MM.1S (cell line): ENCODE results near the gene TSPAN9.

ENCODE experiments used
- EZH2 ChIP-seq: fragments of 300-600 bp; sonication (generic); optimal IDR thresholded peaks from 2 replicates; pipeline ENCODE3; 2017; ENCODE audit warnings: low read depth, mild to moderate bottlenecking, antibody characterized with exemption, low read length, mixed read lengths
- TF ChIP-seq, protein P1 (sequence below): fragments of 300-600 bp; sonication (generic); IDR thresholded peaks from 2 replicates; pipeline ENCODE4 v1.5.1; 2016; ENCODE audit warnings: antibody characterized with exemption, low read length, mixed read lengths

DNA sequence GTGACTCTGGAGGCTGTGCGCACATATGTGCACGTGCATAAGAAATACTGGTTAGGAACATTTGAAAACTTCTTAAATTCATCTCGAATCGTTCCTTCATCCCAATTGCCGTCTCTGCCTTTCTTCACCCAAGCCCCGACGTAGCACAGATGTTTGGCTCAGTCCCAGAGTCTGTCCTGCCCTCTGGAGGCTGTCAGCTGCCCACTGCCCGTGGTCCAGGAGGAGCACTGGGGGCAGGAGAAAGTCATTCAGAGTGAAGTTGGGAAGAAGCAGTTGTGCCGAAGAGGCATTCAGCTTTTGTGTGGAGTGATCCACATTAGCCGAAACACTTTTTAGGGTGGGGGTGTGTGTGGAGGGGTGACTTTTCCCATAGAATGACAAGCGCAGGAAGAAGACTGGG, 124.9 kb downstream of the TSPAN9 start:
- no peak for TF ChIP-seq EZH2
- TF ChIP-seq, protein P1, sequence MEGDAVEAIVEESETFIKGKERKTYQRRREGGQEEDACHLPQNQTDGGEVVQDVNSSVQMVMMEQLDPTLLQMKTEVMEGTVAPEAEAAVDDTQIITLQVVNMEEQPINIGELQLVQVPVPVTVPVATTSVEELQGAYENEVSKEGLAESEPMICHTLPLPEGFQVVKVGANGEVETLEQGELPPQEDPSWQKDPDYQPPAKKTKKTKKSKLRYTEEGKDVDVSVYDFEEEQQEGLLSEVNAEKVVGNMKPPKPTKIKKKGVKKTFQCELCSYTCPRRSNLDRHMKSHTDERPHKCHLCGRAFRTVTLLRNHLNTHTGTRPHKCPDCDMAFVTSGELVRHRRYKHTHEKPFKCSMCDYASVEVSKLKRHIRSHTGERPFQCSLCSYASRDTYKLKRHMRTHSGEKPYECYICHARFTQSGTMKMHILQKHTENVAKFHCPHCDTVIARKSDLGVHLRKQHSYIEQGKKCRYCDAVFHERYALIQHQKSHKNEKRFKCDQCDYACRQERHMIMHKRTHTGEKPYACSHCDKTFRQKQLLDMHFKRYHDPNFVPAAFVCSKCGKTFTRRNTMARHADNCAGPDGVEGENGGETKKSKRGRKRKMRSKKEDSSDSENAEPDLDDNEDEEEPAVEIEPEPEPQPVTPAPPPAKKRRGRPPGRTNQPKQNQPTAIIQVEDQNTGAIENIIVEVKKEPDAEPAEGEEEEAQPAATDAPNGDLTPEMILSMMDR: no peak
